Measurements from ENCODE around the gene SMARCD1. TPM values are rescaled to one million over a fixed set of nuclear protein-coding genes. Genes with fewer than 3 reads are reported as not detected.

SMARCD1 gene
- total RNA-seq, 1 donor from 2014 or later, result 61.4 TPM

GRCh38 chr12:50107416-50108268 lies 22.5 kb downstream of the SMARCD1 start:
- H3K27me3 Mint-ChIP-seq (ENCODE audit: unreplicated experiment), result no peaks in the 10 kb centered on the region
- peaks cover 3% of the 10 kb centered on the region for H3K36me3 Mint-ChIP-seq (ENCODE audit: unreplicated experiment)
- peaks cover 25% of the 10 kb centered on the region for H3K4me1 Mint-ChIP-seq (ENCODE audit: unreplicated experiment)
- DNase-seq (ENCODE audit: extremely low spot score, unreplicated experiment), result no peak
- H3K4me3 Mint-ChIP-seq (ENCODE audit: unreplicated experiment), result no peak overlapping the region
- H3K9me3 Mint-ChIP-seq (ENCODE audit: unreplicated experiment), result no peaks in the 10 kb centered on the region
- no peak for TF ChIP-seq CTCF (IDR thresholded peaks at IDR 0.05)
- no peak overlapping the region for H3K27ac Mint-ChIP-seq (ENCODE audit: unreplicated experiment)

- TF ChIP-seq CTCF (IDR thresholded peaks at IDR 0.05), result no peak
- Mint-ChIP-seq H3K4me3 (ENCODE audit: unreplicated experiment) (no peak overlapping the region), H3K9me3 (ENCODE audit: unreplicated experiment) (no peaks in the 10 kb centered on the region), H3K27ac (ENCODE audit: unreplicated experiment) (peak overlapping the region; percentile 95), H3K36me3 (ENCODE audit: unreplicated experiment) (no peaks in the 10 kb centered on the region), H3K4me1 (ENCODE audit: unreplicated experiment) (peaks cover 32% of the 10 kb centered on the region), H3K27me3 (ENCODE audit: unreplicated experiment) (no peaks in the 10 kb centered on the region)
- no peak for DNase-seq (ENCODE audit: extremely low spot score, unreplicated experiment)
Observed at GRCh38 chr12:50109319-50109718, 24.2 kb downstream of the SMARCD1 start.

- TF ChIP-seq CTCF (IDR thresholded peaks at IDR 0.05), result no peak
- H3K36me3 Mint-ChIP-seq (ENCODE audit: unreplicated experiment), result no peaks in the 10 kb centered on the region
- H3K27ac Mint-ChIP-seq (ENCODE audit: unreplicated experiment), result peak overlapping the region; percentile 95
- H3K27me3 Mint-ChIP-seq (ENCODE audit: unreplicated experiment), result no peaks in the 10 kb centered on the region
- H3K4me3 Mint-ChIP-seq (ENCODE audit: unreplicated experiment), result peak overlapping the region; percentile 27
- DNase-seq (ENCODE audit: extremely low spot score, unreplicated experiment), result no peak
- H3K4me1 Mint-ChIP-seq (ENCODE audit: unreplicated experiment), result peaks cover 34% of the 10 kb centered on the region
- no peaks in the 10 kb centered on the region for H3K9me3 Mint-ChIP-seq (ENCODE audit: unreplicated experiment)
Observed at GRCh38 chr12:50110127-50110761, 25.1 kb downstream of the SMARCD1 start.

GRCh38 chr12:50110762-50111351 lies 25.7 kb downstream of the SMARCD1 start:
- Mint-ChIP-seq H3K27me3 (ENCODE audit: unreplicated experiment) (no peaks in the 10 kb centered on the region), H3K4me1 (ENCODE audit: unreplicated experiment) (peaks cover 40% of the 10 kb centered on the region), H3K9me3 (ENCODE audit: unreplicated experiment) (no peaks in the 10 kb centered on the region), H3K4me3 (ENCODE audit: unreplicated experiment) (peak overlapping the region; percentile 35), H3K36me3 (ENCODE audit: unreplicated experiment) (peaks cover 5% of the 10 kb centered on the region), H3K27ac (ENCODE audit: unreplicated experiment) (peak overlapping the region; percentile 95)
- no peak for DNase-seq (ENCODE audit: extremely low spot score, unreplicated experiment)
- no peak for TF ChIP-seq CTCF (IDR thresholded peaks at IDR 0.05)

- TF ChIP-seq CTCF (IDR thresholded peaks at IDR 0.05), result no peak
- Mint-ChIP-seq H3K4me3 (ENCODE audit: unreplicated experiment) (peak overlapping the region; percentile 69), H3K36me3 (ENCODE audit: unreplicated experiment) (peaks cover 6% of the 10 kb centered on the region), H3K27ac (ENCODE audit: unreplicated experiment) (peak overlapping the region; percentile 95), H3K4me1 (ENCODE audit: unreplicated experiment) (peaks cover 41% of the 10 kb centered on the region), H3K27me3 (ENCODE audit: unreplicated experiment) (no peaks in the 10 kb centered on the region), H3K9me3 (ENCODE audit: unreplicated experiment) (no peaks in the 10 kb centered on the region)
- no peak for DNase-seq (ENCODE audit: extremely low spot score, unreplicated experiment)
Observed at GRCh38 chr12:50111395-50111692, 26.2 kb downstream of the SMARCD1 start.
